OCI-LY3 (cell line): ENCODE results near the gene TRIM44.
"Not testable (repeated sequence)": the region's sequence is repeated elsewhere in the genome, so short reads cannot be mapped to it uniquely, and the experiment has no call there.

Source experiments
- H2AFZ ChIP-seq: fragments of 200-600, 300-600 bp; shearing (Covaris generic); 2 replicates; pipeline ENCODE4 v1.6.0; 2014; ENCODE audit warnings: antibody characterized with exemption, low read depth, low read length
- H3K27ac ChIP-seq: fragments of 200-600, 300-600 bp; sonication (generic); 2 replicates; pipeline ENCODE4 v1.5.1; 2014; ENCODE audit warnings: mild to moderate bottlenecking, low read length, moderate library complexity, mixed read lengths
- H3K27me3 ChIP-seq: fragments of 200-600, 300-600 bp; sonication (generic); 2 replicates; pipeline ENCODE4 v1.6.1; 2014; ENCODE audit warnings: low read depth, low read length, mixed read lengths
- H3K36me3 ChIP-seq: fragments of 200-600, 300-600 bp; sonication (generic); replicated peaks from 2 replicates; pipeline ENCODE3; 2014; ENCODE audit warnings: low read depth, low read length, mixed read lengths
- H3K4me1 ChIP-seq: fragments of 300-600, 200-600 bp; sonication (generic); 2 replicates; pipeline ENCODE4 v1.6.1; 2014; ENCODE audit warnings: low read length, mixed read lengths
- H3K4me2 ChIP-seq: fragments of 200-600, 300-600 bp; sonication (generic); 2 replicates; pipeline ENCODE4 v1.6.1; 2014; ENCODE audit warnings: low read length, mixed read lengths
- H3K4me3 ChIP-seq: fragments of 300-600, 200-600 bp; sonication (generic); 2 replicates; pipeline ENCODE4 v1.5.1; 2014; ENCODE audit warnings: antibody characterized with exemption, mild to moderate bottlenecking, low read length, moderate library complexity
- H3K79me2 ChIP-seq: fragments of 300-600, 200-600 bp; shearing (Covaris generic); 2 replicates; pipeline ENCODE4 v1.6.1; 2014; ENCODE audit warnings: mild to moderate bottlenecking, low read length, mixed read lengths
- H3K9ac ChIP-seq: fragments of 300-600, 200-600 bp; shearing (Covaris generic); 2 replicates; pipeline ENCODE4 v1.6.0; 2014; ENCODE audit warnings: mild to moderate bottlenecking, low read length, moderate library complexity
- H3K9me3 ChIP-seq: fragments of 200-600, 300-600 bp; shearing (Covaris generic); 2 replicates; pipeline ENCODE4 v1.6.1; 2014; ENCODE audit warnings: low read length, mixed read lengths; ENCODE audit not compliant: insufficient read depth
- H4K20me1 ChIP-seq: fragments of 200-600, 300-600 bp; sonication (generic); 2 replicates; pipeline ENCODE4 v1.6.1; 2016; ENCODE audit warnings: low read length, mixed read lengths; ENCODE audit not compliant: insufficient read depth
- EZH2phosphoT487 ChIP-seq: fragments of 200-600 bp; shearing (Covaris generic); IDR thresholded peaks from 2 replicates; pipeline ENCODE4 v1.6.1; 2018; ENCODE audit warnings: antibody characterized with exemption, mixed run types, low read depth
- TF ChIP-seq, protein P1 (sequence below): fragments of 200-600, 300-600 bp; sonication (generic); IDR thresholded peaks from 2 replicates; pipeline ENCODE4 v1.5.1; 2014; ENCODE audit warnings: antibody characterized with exemption, low read length, low read depth

Gene TRIM44

DNA sequence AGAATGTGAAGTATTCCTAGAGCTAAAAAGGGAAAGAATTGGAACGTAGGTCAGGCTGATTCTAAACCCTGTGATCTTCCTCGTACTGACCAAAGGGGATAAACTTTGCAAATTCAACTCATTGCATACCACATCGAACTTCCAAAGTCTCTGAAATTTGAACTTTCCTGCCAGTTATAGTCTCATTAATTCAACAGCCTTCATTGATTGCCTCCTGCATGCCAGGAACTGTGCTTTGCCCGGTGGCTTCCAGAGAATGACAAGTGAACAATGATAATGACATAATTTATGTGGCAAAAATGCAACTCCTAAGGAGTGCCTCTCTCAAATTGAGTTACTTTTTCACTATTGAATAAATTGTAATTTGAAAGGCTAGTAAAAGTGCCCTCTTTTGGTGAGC, 173.6 kb downstream of the TRIM44 start:
- no peaks in the 10 kb centered on the region for H3K4me1 ChIP-seq
- no peak overlapping the region for H3K4me3 ChIP-seq
- H3K27me3 ChIP-seq, result no peaks in the 10 kb centered on the region
- H3K79me2 ChIP-seq, result no peaks in the 10 kb centered on the region
- H3K4me2 ChIP-seq, result no peak overlapping the region
- no peaks in the 10 kb centered on the region for H3K36me3 ChIP-seq
- H4K20me1 ChIP-seq, result no peaks in the 10 kb centered on the region
- H2AFZ ChIP-seq, result no peak overlapping the region
- TF ChIP-seq EZH2phosphoT487, result no peak
- TF ChIP-seq, protein P1, sequence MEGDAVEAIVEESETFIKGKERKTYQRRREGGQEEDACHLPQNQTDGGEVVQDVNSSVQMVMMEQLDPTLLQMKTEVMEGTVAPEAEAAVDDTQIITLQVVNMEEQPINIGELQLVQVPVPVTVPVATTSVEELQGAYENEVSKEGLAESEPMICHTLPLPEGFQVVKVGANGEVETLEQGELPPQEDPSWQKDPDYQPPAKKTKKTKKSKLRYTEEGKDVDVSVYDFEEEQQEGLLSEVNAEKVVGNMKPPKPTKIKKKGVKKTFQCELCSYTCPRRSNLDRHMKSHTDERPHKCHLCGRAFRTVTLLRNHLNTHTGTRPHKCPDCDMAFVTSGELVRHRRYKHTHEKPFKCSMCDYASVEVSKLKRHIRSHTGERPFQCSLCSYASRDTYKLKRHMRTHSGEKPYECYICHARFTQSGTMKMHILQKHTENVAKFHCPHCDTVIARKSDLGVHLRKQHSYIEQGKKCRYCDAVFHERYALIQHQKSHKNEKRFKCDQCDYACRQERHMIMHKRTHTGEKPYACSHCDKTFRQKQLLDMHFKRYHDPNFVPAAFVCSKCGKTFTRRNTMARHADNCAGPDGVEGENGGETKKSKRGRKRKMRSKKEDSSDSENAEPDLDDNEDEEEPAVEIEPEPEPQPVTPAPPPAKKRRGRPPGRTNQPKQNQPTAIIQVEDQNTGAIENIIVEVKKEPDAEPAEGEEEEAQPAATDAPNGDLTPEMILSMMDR, result no peak
- no peak overlapping the region for H3K9ac ChIP-seq
- no peaks in the 10 kb centered on the region for H3K9me3 ChIP-seq
- H3K27ac ChIP-seq, result no peak overlapping the region

DNA sequence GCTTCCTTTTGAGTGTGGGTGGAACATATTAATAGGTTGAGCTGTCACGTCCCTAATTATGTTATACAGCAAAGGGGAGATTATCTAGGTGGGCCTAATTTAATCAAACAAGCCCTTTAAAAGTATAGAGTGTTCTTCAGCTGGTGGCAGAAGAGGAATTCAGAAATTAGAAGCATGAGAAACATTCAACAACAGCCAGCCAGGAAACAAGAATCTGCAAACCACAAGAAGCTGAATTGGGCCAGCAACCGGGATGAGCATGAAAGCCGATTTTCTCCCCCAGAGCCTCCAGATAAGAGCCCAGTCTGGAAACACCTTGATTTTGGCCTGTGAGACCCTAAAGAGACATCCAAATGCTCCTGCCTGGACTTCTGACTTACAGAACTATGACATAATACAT, 175.5 kb downstream of the TRIM44 start:
- no peaks in the 10 kb centered on the region for H3K9me3 ChIP-seq

GRCh38 chr11:35838697-35839367, 176.3 kb downstream of the TRIM44 start:
- H3K27ac ChIP-seq, H3K4me3 ChIP-seq, H3K27me3 ChIP-seq: not testable (repeated sequence)

More for the DNA sequence above, 175.5 kb downstream of the TRIM44 start:
- TF ChIP-seq, protein P1, result no peak
- no peak for TF ChIP-seq EZH2phosphoT487
- Histone ChIP-seq H3K4me3 (no peak overlapping the region), H3K4me1 (no peaks in the 10 kb centered on the region), H3K9ac (no peak overlapping the region), H3K27ac (no peak overlapping the region), H3K4me2 (no peak overlapping the region), H2AFZ (no peak overlapping the region), H3K36me3 (no peaks in the 10 kb centered on the region), H4K20me1 (no peaks in the 10 kb centered on the region), H3K79me2 (no peaks in the 10 kb centered on the region), H3K27me3 (no peaks in the 10 kb centered on the region)

GRCh38 chr11:35839368-35840161, 177.0 kb downstream of the TRIM44 start:
- no peaks in the 10 kb centered on the region for H3K9me3 ChIP-seq
- H3K4me3 ChIP-seq, result no peak overlapping the region
- no peaks in the 10 kb centered on the region for H3K4me1 ChIP-seq
- no peak overlapping the region for H3K4me2 ChIP-seq
- H3K27ac ChIP-seq, result no peak overlapping the region
- no peaks in the 10 kb centered on the region for H3K27me3 ChIP-seq
- no peak overlapping the region for H2AFZ ChIP-seq
- H3K36me3 ChIP-seq, result no peaks in the 10 kb centered on the region
- H4K20me1 ChIP-seq, result no peaks in the 10 kb centered on the region
- no peaks in the 10 kb centered on the region for H3K79me2 ChIP-seq
- TF ChIP-seq, protein P1, result no peak
- TF ChIP-seq EZH2phosphoT487, result no peak
- H3K9ac ChIP-seq, result no peak overlapping the region

More at GRCh38 chr11:35838697-35839367, 176.3 kb downstream of the TRIM44 start:
- H4K20me1 ChIP-seq, H2AFZ ChIP-seq, H3K9ac ChIP-seq, H3K4me1 ChIP-seq, H3K36me3 ChIP-seq, H3K79me2 ChIP-seq, H3K9me3 ChIP-seq, H3K4me2 ChIP-seq: not testable (repeated sequence)
